ENCODE measurements around the gene DNAJC21. TPM values are rescaled to one million over a fixed set of nuclear protein-coding genes. Genes with fewer than 3 reads are reported as not detected.

Gene DNAJC21
- total RNA-seq, 2 donors from 2014 or later = 30.6 to 36.5 TPM

DNA sequence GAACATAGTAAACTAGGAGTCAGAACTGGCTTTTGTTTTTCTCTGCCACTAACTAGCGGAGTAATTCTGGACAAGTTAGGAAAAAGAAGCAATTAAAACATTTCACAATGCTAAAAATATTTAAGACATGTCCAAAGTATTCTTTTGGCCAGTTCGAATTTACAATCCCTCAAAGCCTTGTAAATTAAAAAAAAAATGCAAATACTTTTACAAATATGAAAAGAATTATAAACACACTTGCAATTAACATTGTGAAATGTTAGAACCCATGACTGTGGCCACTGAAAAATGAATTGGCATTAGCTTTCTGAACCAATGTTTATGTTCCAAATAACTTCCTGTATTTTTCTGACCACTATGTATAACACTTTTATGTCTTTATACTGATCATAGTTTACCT, 16.3 kb upstream of the DNAJC21 start:
- Histone ChIP-seq H3K27ac (no peak overlapping the region), H3K27me3 (replicated peaks; ENCODE audit: insufficient read depth) (no peaks in the 10 kb centered on the region), H3K36me3 (no peaks in the 10 kb centered on the region), H3K9me3 (no peaks in the 10 kb centered on the region), H3K4me1 (replicated peaks) (peaks cover 2% of the 10 kb centered on the region), H3K4me3 (no peak overlapping the region)
- WGBS = 60% methylated on average over 2 of the region's 2 CpGs
- intact Hi-C loops (cut with DNase I) = no loop called here
- TF ChIP-seq POLR2A (IDR thresholded peaks at IDR 0.05) (no peak), POLR2AphosphoS5 (IDR thresholded peaks at IDR 0.05) (no peak)
- TF ChIP-seq, protein P1, sequence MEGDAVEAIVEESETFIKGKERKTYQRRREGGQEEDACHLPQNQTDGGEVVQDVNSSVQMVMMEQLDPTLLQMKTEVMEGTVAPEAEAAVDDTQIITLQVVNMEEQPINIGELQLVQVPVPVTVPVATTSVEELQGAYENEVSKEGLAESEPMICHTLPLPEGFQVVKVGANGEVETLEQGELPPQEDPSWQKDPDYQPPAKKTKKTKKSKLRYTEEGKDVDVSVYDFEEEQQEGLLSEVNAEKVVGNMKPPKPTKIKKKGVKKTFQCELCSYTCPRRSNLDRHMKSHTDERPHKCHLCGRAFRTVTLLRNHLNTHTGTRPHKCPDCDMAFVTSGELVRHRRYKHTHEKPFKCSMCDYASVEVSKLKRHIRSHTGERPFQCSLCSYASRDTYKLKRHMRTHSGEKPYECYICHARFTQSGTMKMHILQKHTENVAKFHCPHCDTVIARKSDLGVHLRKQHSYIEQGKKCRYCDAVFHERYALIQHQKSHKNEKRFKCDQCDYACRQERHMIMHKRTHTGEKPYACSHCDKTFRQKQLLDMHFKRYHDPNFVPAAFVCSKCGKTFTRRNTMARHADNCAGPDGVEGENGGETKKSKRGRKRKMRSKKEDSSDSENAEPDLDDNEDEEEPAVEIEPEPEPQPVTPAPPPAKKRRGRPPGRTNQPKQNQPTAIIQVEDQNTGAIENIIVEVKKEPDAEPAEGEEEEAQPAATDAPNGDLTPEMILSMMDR (IDR thresholded peaks at IDR 0.05) = no peak
- no peak for DNase-seq (ENCODE audit: low spot score)

DNA sequence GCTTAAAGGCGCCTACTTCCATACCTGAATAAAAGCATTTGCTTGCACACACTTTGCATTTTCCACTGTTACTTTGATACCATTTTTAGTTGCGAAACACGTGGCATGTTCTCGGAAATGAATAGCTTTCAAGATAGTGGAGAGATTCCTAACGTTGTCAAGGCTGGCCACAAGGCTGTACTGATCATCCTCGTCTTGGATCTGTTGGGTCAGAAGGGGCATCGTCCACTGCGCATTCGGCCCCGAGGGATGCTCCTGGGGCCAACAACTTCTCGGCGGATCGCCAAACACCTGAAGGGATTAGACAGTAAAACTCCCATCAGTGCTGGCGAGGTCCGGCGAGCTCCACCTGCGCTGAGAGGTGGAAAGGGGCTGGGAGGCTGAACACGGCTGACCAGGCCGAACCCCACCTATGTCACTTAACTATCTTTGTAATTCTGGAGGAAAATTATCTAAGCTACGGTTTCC, 14.7 kb upstream of the DNAJC21 start:
- no peak for TF ChIP-seq POLR2AphosphoS5 (IDR thresholded peaks at IDR 0.05)
- TF ChIP-seq POLR2A (IDR thresholded peaks at IDR 0.05) = no peak
- H3K4me1 ChIP-seq (replicated peaks) = peaks cover 2% of the 10 kb centered on the region
- no peaks in the 10 kb centered on the region for H3K27me3 ChIP-seq (replicated peaks; ENCODE audit: insufficient read depth)
- H3K36me3 ChIP-seq = no peaks in the 10 kb centered on the region
- WGBS = 3% methylated on average over 20 of the region's 20 CpGs
- peak overlapping the region; percentile 75 to 89 for H3K4me3 ChIP-seq
- DNase-seq (ENCODE audit: low spot score) = peak; percentile 11
- intact Hi-C loops (cut with DNase I) = no loop called here
- no peaks in the 10 kb centered on the region for H3K9me3 ChIP-seq
- peak overlapping the region; percentile 84 to 87 for H3K27ac ChIP-seq

DNA sequence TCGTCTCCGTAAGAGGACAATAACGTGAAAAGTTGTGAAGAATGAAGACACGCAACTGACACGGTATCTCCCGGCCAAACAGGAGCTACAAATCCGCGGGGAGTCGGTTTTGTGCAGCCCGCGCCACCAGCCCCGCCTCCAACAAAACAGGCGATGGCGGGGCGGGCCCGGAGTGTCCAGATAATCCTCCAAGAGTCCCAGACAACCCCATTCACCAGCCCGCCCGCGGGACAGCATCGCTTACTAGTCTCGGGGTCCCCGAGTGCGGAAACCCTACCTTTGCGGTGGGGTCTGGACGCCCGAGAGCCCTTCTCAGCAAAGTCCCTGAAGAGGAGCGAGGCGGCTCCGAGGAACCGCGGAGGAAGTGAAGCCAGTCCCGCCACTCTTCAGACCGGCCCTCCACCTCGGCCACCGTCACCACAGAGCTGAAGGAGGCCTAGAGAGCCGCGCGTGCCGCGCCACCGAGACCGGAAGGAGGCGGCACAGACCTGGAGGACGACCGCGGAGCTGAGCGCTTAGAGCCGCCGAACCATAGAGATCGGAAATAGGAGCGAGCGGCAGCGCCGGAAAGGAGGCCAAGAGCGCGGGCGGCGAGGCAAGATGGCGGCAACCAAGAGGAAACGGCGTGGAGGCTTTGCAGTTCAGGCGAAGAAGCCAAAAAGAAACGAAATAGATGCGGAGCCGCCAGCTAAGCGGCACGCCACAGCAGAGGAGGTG, 14.1 kb upstream of the DNAJC21 start, which contains the start of the genes BRIX1 and RAD1:
Gene BRIX1 (plus strand): TSS at position 573 of the 717 bp plus-strand sequence. CDS start 28 bp downstream, at position 601.
Gene RAD1 (minus strand): TSS at position 366 of the 717 bp plus-strand sequence. CDS start 612 bp downstream, outside the sequence.
- Histone ChIP-seq H3K36me3 (no peaks in the 10 kb centered on the region), H3K27ac (peak within 1 kb of the TSS; percentile 84 to 87), H3K4me3 (peak within 1 kb of the TSS; percentile 75 to 89), H3K9me3 (no peaks in the 10 kb centered on the region), H3K27me3 (replicated peaks; ENCODE audit: insufficient read depth) (no peaks in the 10 kb centered on the region), H3K4me1 (replicated peaks) (peaks cover 3% of the 10 kb centered on the region)
- TF ChIP-seq POLR2AphosphoS5 (IDR thresholded peaks at IDR 0.05) (peak; percentile 96), POLR2A (IDR thresholded peaks at IDR 0.05) (no peak)
- TF ChIP-seq, protein P1 (IDR thresholded peaks at IDR 0.05) = peak in 3 of 4 experiments; percentile 8 to 50 (median 39)
- intact Hi-C loops (cut with DNase I) = no loop called here
- DNase-seq (ENCODE audit: low spot score) = peak; percentile 96
- WGBS = under 1% methylated on average over 67 of the region's 67 CpGs

GRCh38 chr5:34915856-34916192, 13.5 kb upstream of the DNAJC21 start:
- Histone ChIP-seq H3K9me3 (no peaks in the 10 kb centered on the region), H3K27me3 (replicated peaks; ENCODE audit: insufficient read depth) (no peaks in the 10 kb centered on the region), H3K27ac (peak overlapping the region; percentile 84 to 87), H3K4me3 (peak overlapping the region; percentile 75 to 89), H3K4me1 (replicated peaks) (peaks cover 6% of the 10 kb centered on the region), H3K36me3 (no peaks in the 10 kb centered on the region)
- DNase-seq (ENCODE audit: low spot score) = no peak
- TF ChIP-seq, protein P1 (IDR thresholded peaks at IDR 0.05) = no peak
- TF ChIP-seq POLR2A (IDR thresholded peaks at IDR 0.05) (no peak), POLR2AphosphoS5 (IDR thresholded peaks at IDR 0.05) (no peak)
- intact Hi-C loops (cut with DNase I) = no loop called here
- WGBS = under 1% methylated on average over 20 of the region's 20 CpGs

GRCh38 chr5:34916518-34916917, 12.8 kb upstream of the DNAJC21 start:
- no peaks in the 10 kb centered on the region for H3K9me3 ChIP-seq
- peak overlapping the region; percentile 75 to 89 for H3K4me3 ChIP-seq
- peaks cover 6% of the 10 kb centered on the region for H3K4me1 ChIP-seq (replicated peaks)
- TF ChIP-seq POLR2A (IDR thresholded peaks at IDR 0.05) = no peak
- no peak for TF ChIP-seq POLR2AphosphoS5 (IDR thresholded peaks at IDR 0.05)
- TF ChIP-seq, protein P1 (IDR thresholded peaks at IDR 0.05) = no peak
- no peaks in the 10 kb centered on the region for H3K27me3 ChIP-seq (replicated peaks; ENCODE audit: insufficient read depth)
- intact Hi-C loops (cut with DNase I) = no loop called here
- H3K36me3 ChIP-seq = no peaks in the 10 kb centered on the region
- DNase-seq (ENCODE audit: low spot score) = no peak
- H3K27ac ChIP-seq = no peak overlapping the region
- WGBS = 21% methylated on average over 6 of the region's 6 CpGs
